ENCODE results near the gene ATP8B3. TPM values are rescaled to one million over a fixed set of nuclear protein-coding genes. Genes with fewer than 3 reads are reported as not detected.

Gene ATP8B3
- total RNA-seq, 1 experiment from 2014 or later = 9.6 TPM

GRCh38 chr19:1843116-1843515 is 31.0 kb upstream of the ATP8B3 start:
- Histone ChIP-seq H3K79me1 (ENCODE audit: insufficient read depth, low read depth, low read length, poor library complexity, severe bottlenecking) (peaks cover 12% of the 10 kb centered on the region), H3K23me2 (ENCODE audit: insufficient read length, low read depth, low read length, poor library complexity, severe bottlenecking) (peaks cover 7% of the 10 kb centered on the region), H3K4me1 (ENCODE audit: insufficient read depth, low read length) (no peaks in the 10 kb centered on the region), H2BK15ac (ENCODE audit: low read depth, low read length) (no peak overlapping the region), H3K9me3 (ENCODE audit: control insufficient read depth, low read depth, low read length) (no peaks in the 10 kb centered on the region), H3K4me2 (ENCODE audit: insufficient read depth, insufficient read length, low read length) (no peak overlapping the region), H4K8ac (replicated peaks; ENCODE audit: insufficient read length, low read depth, low read length) (no peak overlapping the region), H2BK120ac (ENCODE audit: low read depth, low read length, poor library complexity, severe bottlenecking) (no peak overlapping the region), H2BK5ac (ENCODE audit: insufficient read length, low read length) (no peak overlapping the region), H2AFZ (ENCODE audit: low read length) (no peak overlapping the region), H4K5ac (ENCODE audit: insufficient read length, low read depth, low read length) (no peak overlapping the region), H4K20me1 (ENCODE audit: control insufficient read depth, insufficient read depth, insufficient read length) (peaks cover 5% of the 10 kb centered on the region), H3T11ph (ENCODE audit: low read length) (no peak overlapping the region), H4K91ac (ENCODE audit: insufficient read length, low read depth, low read length) (no peak overlapping the region), H3K14ac (ENCODE audit: insufficient read depth, low read length) (no peak overlapping the region), H2BK20ac (ENCODE audit: low read depth, low read length, poor library complexity, severe bottlenecking) (no peak overlapping the region), H2BK12ac (ENCODE audit: insufficient read length, low read depth, low read length) (no peak overlapping the region), H3K56ac (ENCODE audit: insufficient read length, low read depth, low read length) (no peak overlapping the region), H3K9ac (ENCODE audit: extremely low read depth, insufficient read length, low read length) (no peak overlapping the region), H3K27me3 (ENCODE audit: insufficient read depth, low read length) (no peaks in the 10 kb centered on the region), H3K4ac (ENCODE audit: low read depth, low read length) (no peak overlapping the region), H3K23ac (ENCODE audit: insufficient read length, low read depth, low read length) (no peak overlapping the region), H3K79me2 (ENCODE audit: insufficient read depth, low read length) (peaks cover 30% of the 10 kb centered on the region; the same call in 1 of the 2 replicates), H2AK5ac (ENCODE audit: insufficient read length, low read length) (no peak overlapping the region), H3K27ac (ENCODE audit: insufficient read length, low read depth, low read length) (no peak overlapping the region), H3K18ac (ENCODE audit: insufficient read length, low read depth, low read length) (no peak overlapping the region)
- TF ChIP-seq CTCF (conservative IDR thresholded peaks at IDR 0.05) = no peak
- H3K4me1 Mint-ChIP-seq = peaks cover 11 to 23% of the 10 kb centered on the region in 2 experiments
- no peaks in the 10 kb centered on the region for H3K27me3 Mint-ChIP-seq (ENCODE audit: low read depth)
- WGBS (ENCODE audit: extremely low coverage, insufficient read length, low lambda C conversion rate) = no CpG with 5 or more reads among the region's 22 CpGs
- no peak overlapping the region for H3K4me3 Mint-ChIP-seq
- DNase-seq = no peak
- H3K9me3 Mint-ChIP-seq = no peaks in the 10 kb centered on the region
- H3K27ac Mint-ChIP-seq = no peak overlapping the region
- peaks cover 0 to 11% (median 0%) of the 10 kb centered on the region in 3 experiments; a peak in 3 of 7 replicates for H3K36me3 Mint-ChIP-seq (ENCODE audit: insufficient read depth in 1 of 3, low read depth in 3 of 3)

Measured in H9 (cell line).